ENCODE results near the gene STAT4.

STAT4 gene, protein sequence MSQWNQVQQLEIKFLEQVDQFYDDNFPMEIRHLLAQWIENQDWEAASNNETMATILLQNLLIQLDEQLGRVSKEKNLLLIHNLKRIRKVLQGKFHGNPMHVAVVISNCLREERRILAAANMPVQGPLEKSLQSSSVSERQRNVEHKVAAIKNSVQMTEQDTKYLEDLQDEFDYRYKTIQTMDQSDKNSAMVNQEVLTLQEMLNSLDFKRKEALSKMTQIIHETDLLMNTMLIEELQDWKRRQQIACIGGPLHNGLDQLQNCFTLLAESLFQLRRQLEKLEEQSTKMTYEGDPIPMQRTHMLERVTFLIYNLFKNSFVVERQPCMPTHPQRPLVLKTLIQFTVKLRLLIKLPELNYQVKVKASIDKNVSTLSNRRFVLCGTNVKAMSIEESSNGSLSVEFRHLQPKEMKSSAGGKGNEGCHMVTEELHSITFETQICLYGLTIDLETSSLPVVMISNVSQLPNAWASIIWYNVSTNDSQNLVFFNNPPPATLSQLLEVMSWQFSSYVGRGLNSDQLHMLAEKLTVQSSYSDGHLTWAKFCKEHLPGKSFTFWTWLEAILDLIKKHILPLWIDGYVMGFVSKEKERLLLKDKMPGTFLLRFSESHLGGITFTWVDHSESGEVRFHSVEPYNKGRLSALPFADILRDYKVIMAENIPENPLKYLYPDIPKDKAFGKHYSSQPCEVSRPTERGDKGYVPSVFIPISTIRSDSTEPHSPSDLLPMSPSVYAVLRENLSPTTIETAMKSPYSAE

DNA sequence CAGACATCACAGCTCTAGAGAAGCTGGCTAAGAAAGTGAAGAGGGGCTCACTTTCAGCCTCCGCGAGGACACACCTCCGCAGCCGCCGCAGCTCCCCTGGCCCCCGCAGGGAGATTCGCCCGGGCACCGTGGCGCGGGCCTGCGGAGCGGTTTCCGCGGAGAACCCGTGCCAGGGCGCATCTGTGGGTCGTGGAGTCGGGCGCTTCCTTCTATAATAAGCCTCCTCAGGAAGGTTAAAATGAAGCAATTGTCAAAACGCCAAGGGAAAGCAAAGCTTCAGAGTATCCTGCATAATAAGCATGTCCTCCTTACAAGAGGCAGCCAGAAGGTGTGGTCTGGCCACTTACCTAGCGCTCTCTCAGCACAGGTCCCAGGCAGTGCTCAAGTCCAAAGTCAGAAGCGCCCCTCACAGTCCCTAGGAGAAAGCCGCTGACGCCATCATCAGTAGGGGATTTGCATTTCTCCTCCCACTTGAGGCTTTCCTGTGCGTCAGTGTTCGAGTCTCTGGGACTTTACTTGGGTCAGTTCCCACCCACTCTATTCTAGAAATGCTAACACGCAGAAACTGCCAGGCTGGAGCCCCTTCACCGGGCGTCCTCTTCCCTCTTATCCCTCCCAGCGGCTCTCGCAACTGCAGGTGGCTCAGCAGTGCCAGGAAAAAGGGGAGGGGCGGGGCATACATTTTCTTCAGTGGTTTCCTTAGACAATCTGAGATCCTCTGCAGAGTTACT lies at the start of gene STAT4:
TSS of gene STAT4 (minus strand) at position 395 of the 731 bp plus-strand sequence. CDS start 2,791 bp downstream, outside the sequence.
- peak in 18 of 51 donors; percentile 2 to 55 (median 15) for DNase-seq

DNA sequence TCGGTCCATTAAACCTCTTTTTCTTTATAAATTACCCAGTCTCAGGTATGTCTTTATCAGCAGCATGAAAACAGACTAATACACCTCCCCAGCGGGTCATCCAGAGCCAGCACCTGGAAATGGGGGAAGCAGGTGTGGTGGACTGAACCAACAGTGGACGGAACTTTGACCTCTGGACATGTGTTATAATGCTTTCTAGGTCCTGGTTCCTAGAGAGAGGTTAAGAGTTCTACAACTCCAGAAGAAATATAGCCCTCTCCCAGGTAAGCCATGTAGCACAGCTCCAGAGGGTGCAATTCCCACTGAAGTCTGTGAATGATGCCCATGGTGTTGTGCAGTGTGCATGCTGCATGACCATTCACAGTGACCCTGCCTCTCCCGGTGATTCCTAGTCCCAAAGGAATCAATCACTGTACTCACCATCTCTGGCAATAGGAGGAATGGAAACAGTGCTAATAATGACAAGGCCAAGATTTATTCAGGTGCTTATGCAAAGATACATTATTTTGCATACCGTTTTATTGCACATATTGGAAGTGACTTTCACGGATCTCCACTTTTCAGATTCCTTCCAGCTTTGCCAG lies 49.2 kb upstream of the STAT4 start:
- no peak for DNase-seq

DNA sequence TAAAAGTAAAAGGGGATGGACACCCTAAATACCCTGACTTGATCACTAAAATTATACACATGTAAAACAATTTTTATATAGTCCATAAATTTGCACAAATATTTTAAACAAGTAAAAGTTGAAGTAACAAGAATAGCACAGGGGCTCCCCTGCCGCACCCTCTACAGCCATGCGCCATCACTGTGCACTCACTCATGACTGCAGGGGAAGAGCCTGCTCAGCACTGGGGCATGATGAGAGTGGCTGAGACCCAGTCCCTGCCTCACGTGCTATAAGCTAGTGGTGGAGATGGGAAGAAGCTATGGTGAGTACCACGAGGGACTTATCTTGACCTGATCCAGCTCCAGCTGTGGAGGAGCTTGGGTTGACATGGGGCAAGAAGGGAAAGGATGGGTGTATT lies 47.5 kb upstream of the STAT4 start:
- no peak for DNase-seq

DNA sequence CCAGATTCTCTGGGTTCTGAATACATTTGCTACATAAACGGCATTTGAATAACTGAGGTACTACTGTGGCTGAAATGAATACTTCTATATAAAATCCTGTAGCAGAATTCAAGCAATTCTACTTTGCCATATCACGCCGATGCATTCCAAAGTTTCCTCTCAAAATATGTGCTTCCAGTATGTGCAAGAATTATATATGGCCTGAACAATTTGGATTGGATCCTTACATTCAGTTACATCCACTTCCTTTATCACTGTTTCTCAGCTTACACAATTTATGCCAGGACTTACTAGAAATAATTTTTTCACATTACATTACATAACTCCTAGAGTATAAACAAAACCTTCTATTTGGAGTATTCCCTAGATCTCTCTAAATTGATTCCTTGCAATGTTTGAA lies 46.3 kb upstream of the STAT4 start:
- no peak for DNase-seq

DNA sequence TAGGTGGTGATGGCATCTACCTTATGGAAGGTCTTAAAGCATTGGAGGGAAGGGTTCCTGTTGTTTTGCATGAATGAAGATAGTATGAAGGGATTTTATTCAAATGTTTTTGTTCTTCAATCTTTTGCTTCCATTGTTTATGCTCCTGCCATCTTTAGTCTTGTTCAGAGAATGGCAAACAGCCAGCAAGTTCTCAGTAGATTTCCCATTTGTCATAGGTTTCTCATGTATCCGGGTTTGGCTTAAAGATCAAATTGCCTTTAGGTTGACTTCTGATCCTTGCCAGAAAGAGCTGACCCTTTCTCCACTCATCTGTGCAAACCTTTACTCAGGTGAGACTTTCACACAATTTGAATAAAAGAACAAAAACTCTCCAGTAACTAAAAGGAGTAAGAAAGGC lies 44.2 kb upstream of the STAT4 start:
- no peak for DNase-seq

DNA sequence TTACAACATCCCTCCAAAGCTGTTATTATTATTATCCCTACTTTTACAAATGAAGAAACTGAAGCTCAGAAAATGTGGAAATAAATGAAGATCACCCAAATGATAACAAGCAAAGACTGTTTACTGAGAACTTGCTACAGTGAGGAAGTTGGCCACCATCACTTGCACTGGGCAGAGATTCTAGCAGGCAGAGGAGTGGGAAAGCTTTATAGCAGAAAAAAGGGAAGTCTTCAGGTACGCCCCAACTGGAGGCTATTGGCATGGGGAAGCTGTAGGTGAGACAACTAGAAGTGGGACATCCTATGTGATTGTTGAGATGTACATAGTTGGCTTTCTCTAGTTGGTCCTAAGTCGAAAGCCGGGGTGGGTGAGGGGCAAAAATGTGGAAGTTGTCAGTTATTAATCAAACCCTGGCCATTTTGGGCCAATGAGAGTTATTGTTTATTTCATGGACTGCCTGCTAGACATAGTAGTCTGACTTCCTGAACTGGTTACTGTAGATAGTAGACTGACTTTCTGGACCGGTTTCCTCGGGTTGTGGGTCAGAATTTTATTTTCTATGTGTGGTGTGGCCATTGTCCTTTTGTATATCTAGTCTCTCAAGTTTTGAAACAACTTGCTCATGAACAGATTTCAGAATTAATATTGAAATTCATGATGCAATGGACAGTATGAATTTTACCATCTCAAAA lies 40.2 kb upstream of the STAT4 start:
- DNase-seq = no peak

DNA sequence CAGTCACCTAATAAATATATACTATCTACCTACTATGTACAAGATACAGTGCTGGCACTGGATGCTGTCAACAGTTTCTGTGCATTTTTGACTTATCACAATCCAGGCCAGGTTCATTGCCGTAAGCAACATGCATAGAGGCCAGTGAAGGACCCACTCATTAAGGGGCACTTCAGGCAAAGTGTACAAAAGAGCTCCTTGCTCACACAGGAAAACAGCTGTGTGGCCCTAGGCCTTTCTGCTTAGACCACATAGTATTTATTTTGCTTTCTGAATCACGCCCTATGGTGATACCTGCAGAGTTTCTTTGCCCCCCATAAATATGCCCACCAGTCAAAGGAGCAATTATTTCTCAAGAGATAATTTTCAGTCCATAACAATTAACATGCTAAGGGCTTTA lies 39.6 kb upstream of the STAT4 start:
- DNase-seq = no peak

DNA sequence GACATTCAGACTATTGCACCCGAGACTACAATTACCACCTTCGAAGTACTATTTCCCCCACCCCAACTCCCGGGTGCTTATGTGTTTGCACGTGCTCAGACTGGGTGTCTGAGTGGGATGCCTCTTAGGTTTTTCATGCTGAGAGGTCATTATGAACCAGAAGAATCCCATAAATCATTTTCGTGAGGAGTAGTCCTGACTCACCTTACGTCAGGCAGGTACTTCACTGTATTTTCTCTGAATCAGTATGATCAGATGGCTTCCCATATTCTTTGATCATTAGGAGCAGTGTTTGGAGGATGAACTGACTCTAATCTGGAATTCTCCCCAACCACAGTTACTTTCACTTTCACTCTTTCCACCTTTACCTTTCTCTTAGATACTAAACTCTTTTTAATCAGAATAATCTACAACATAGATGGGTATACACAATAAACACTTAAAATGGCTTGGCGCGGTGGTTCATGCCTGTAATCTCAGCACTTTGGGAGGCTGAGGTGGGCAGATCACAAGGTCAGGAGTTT lies 38.4 kb upstream of the STAT4 start:
- no peak for DNase-seq

DNA sequence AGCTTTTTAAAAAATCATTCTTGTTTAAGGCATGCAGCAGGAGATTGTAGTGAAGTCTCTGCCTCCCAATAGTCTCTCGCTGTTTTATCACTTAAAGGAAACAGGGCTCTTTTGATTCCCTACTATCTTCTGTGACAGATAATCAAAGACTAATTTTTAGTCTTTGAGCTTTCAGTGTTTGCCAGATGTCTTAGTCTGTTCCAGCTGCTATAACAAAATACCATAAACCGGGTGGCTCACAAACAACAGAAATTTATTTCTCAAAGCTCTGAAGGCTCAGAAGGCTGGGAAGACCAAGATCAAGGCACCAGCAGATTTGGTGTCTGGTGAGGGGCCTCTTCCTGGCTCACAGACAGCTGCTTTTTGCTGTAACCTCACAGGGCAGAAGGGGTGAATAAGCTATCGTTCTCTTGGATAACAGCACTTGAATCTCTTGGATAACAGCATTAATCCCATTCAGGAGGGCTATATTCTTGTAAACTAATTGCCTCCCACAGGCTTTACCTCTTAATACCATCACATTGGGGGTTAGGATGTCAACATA lies 37.8 kb upstream of the STAT4 start:
- DNase-seq = no peak

DNA sequence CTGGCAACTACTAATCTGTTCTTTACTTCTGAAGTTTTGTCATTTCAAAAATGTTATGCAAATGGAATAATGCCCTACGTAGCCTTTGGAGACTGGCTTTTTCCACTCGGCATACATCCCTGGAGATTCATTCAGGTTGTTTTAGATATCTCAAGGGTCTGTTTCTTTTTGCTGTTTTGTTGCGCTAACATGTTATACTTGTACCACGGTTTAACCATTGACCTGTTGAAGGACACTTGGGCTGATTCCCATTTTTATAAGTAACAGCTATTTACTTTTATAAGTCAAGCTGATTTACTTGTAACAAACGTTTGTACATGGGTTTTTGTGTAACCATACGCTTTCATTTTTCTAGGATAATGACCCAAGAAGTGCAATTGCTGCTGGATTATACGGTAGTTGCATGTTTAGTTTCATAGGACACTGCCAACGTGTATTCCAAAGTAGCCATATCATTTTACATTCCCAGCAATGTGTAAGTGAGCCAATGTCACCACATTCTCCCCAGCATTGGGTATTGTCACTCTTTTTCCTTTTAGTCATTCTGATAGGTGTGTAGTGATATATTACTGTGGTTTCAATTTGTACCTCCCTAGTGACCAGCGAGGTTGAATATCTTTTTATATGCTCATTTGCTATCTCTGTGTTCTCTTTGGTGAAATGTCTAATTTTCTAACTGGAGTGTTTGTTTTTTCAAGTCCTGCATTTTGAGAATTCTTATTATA lies 36.5 kb upstream of the STAT4 start:
- DNase-seq = no peak

DNA sequence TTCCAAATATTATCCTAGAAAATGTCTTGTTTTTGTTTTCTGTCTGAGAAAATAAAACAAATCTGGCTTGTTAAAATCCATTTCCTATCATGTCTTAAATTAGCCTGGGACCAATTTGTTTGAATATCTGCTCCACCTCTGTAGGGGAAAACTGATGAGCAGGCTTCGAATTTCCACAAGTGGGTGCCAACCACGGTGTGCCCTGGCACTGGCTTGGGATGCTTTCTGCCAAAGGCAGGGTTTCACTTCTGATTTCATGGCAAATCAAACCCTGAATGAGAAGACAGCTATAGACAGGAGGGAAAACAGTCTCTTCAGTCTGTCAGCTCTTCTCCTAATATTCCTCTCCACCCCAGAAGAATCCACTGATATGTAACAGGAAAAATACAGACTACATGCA lies 33.7 kb upstream of the STAT4 start:
- no peak for DNase-seq

DNA sequence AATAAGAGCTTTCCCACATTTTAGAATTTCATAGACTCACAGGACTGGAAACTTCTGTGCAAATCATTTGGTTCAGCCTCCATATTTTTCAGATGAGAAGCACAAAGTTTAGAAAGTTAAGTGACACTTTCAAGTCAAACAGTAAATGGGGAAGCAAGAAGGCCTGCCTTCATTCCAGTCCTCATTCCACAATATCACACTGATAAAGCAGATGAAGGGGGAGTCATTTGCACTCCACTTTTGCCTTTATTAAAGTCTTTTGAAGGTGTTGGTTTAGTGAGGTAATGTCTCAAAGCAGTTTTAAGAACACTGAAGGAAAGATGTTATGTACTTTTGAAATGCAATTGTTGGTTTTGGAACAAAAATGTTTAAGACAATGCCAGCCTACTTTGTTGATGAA lies 32.7 kb upstream of the STAT4 start:
- DNase-seq = no peak

DNA sequence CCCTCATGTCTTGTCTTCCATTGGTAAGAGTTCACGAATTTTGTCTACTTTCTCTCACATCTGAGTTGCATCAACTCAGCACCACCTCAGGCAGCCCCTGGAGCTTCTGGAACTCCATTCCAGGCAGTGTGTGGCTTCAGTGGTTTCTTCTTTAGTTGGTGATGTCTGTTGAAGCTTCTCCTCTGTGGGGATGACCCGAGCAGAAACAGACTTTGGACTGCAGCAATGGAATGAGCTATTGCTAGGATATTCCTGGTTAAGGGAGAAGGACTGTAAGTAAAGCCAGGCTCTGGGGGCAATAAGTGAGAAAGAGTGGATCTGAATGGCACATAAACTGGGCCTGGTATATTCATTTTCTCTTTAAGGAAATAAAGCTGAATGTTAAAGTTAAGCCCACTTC lies 32.3 kb upstream of the STAT4 start:
- no peak for DNase-seq

DNA sequence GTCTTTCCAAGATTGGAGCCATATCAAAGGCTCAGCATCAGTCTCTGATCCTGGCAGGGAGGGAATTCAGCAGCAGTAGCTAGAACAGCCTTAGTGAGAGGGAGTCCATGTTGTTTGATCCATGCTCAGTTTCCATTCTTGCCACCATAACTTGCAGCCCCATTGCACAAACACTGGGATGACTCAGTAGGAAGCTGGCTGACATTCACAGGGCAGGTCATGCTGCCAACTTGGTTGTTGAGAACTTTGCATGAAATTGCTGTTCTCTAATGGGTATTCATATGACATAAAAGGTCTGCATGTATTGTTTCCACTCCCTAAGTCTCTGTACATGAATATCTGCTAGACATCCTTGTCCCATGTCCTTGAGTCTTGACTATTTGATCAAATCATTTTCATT lies 29.9 kb upstream of the STAT4 start:
- no peak for DNase-seq

DNA sequence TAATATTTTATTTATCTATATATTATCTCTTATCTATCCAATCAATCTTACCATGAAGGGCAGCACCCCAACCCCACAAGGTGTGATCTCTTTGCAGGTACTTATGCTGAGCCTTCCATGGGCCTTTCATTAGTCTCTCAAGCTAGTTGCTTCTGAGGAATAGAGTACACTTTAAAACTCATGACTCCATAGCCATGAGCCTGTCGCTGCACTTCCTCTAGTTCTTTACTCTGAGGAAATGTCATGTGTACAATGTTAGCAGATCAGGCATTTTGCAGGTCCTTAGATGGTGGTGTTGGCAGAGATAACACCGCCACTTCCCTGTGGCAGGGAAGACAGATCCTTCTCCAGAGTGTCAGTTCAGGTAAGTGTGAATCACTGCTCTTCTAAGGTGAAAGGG lies 29.5 kb upstream of the STAT4 start:
- DNase-seq = no peak

DNA sequence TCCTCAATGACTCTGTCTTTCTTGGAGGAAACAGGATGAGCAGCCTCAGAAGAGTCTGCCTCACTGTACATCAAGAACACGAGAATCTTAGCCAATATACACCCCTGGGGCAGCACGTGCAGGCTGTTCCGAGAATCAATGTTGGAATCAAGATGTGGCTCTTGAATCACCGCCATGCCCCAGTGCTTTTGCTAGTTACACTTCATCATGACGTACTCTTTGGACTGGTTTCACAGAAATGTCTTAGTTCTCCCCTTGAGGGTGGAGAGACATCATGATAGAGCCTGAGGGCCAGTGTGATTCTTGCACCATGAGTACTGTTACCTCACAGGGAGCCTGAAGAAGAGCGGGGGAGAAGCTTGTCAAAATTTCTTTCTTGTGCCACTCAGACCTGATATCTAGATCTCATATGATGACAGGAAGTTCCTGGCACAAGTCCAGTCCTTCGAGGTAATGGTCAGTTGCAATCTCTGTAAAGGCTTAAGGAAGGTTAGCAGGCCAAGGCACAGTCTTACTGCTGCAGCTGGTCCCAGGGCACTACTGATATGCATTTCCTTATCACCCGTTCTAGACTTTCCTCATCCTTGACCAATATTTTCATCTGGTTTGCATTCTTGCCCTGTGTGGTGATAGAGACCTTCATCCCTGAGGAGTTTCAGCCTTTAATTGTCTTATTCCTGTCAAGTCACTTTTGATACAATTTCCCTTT lies 28.2 kb upstream of the STAT4 start:
- DNase-seq = no peak

DNA sequence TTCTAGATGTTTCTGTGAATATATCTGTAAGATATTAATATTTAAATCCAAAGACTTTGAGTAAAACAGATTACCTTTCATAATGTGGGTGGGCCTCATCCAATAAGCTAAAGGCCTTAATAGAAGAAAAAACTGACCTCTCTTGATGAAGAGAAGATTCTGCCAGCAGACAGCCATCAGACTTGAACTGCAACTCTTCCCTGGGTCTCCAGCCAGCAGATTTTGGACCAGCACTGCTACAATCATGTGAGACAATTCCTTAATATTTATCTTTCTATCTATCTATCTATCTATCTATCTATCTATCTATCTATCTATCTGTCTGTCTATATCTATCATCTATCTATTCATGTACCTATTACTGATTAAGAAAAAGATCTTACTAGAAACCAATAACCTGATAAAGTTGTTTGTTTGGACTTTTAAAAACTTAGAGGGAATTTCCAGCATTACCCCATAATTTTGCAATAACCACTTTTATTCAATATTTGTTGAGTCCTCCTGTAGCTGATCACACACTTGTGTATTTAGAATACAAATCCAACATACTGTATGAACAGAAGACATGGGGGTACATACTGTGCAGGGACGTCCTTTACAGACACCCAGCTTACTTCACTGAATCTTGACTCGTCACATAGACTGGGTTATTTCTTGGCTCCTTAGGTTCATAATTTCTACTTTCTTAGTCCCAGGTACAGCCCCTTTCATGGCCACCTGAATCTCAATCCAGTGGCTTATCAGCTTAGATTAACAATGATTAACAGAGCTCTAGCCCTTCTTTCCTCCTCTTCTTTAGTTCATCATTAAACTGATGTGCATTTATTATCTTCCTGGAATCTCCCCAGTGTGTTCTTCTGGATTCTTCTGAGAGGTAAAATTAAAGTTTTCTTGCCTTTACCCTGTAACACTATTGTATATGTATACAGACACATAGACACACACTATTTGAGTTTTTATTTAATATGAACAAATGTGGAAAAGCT lies 27.2 kb upstream of the STAT4 start:
- DNase-seq = no peak

DNA sequence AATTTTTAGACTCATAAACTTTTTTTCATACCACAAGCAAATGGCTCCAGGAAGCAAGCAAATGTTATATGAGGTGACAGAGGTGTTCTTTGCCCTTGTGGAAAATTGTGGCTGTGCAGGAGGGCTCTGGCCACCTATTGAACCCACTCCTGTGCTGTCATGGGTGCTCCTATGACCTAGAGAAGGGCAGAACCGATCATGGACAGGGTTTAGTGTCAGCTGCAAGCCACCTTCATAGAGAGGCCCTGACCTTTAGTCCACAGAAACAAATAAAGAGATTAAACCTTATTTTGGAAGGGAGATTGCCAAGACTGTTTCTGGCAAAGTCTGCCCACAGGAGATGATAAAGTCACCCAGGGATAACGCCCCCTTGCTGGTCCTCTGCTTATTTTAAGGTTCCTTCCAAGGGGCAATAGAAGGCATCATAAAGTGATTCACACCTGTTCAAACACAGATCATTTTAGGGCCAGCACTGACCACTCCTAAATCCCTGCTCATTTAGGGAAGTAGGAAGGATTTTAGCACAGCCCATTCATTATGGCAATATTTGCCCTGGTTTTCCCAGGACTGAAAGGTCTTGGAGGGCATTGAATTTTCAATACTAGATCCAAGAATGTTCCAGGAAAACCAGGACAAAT lies 26.1 kb upstream of the STAT4 start:
- DNase-seq = no peak

Data from hypothalamus (tissue), 51 donors.